HCT116 (cell line): Measurements from ENCODE around the gene IMPACT.

Experiments
- ELF1 ChIP-seq: IDR thresholded peaks from 2 replicates; pipeline ENCODE4 v1.6.1; 2012; ENCODE audit warnings: low read depth, borderline replicate concordance
- EZH2 ChIP-seq: fragments of 200-600 bp; sonication (generic); IDR thresholded peaks from 2 replicates; pipeline ENCODE4 v1.6.1; 2017; ENCODE audit warnings: antibody characterized with exemption, mixed run types
- POLR2A ChIP-seq: IDR thresholded peaks from 2 replicates; pipeline ENCODE4 v1.7.0; 2011; ENCODE audit warnings: borderline replicate concordance; ENCODE audit not compliant: insufficient read depth, insufficient read length; ENCODE audit errors: extremely low read depth
- POLR2AphosphoS5 ChIP-seq: IDR thresholded peaks from 2 replicates; pipeline ENCODE4 v1.6.1; 2011; ENCODE audit warnings: mild to moderate bottlenecking, low read depth, low read length, moderate library complexity
- SP1 ChIP-seq: IDR thresholded peaks from 2 replicates; pipeline ENCODE4 v1.6.1; 2012; ENCODE audit warnings: low read depth
- SRF ChIP-seq: IDR thresholded peaks from 2 replicates; pipeline ENCODE4 v1.6.1; 2012; ENCODE audit warnings: low read depth
- ZNF274 ChIP-seq: fragments of 200-500 bp; sonication (Bioruptor generic); IDR thresholded peaks from 2 replicates; pipeline ENCODE4 v1.6.1; 2014; ENCODE audit warnings: mild to moderate bottlenecking, low read depth, low read length, inconsistent platforms
- TF ChIP-seq, protein P1 (sequence below), 3 experiments: fragments of 200-600 bp in 1 of 3; sonication (generic) in 1 of 3; IDR thresholded peaks in 2 of 3; conservative IDR thresholded peaks in 1 of 3; 2 replicates each; pipeline ENCODE4 v1.5.1; 2012 to 2017; ENCODE audit warnings: low read depth in 2 of 3, low read length in 2 of 3, antibody characterized with exemption in 1 of 3, borderline replicate concordance in 1 of 3, control low read depth in 1 of 3, mild to moderate bottlenecking in 1 of 3, mixed read lengths in 1 of 3, mixed run types in 1 of 3, moderate library complexity in 1 of 3; ENCODE audit not compliant: insufficient read depth in 1 of 3

DNA sequence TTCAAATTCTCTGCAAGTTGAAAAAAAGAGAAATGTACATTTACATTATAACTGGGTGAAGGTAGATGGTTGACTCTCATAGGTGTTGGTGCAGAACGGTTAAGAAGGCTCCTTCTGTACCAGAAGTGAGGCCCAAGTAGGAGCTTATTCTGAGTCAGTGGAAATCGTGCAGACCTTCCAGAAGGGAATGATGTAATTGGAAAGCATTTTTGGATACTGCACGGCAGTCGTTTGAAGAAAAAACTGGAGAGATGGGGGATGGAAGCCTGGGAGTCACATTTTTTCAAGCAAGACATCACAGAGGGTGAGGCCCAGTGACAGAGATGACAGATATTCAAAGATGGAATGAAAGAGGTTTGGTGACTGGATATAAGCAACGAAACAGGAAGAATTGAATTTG lies 73.3 kb downstream of the IMPACT start:
- TF ChIP-seq, protein P1, sequence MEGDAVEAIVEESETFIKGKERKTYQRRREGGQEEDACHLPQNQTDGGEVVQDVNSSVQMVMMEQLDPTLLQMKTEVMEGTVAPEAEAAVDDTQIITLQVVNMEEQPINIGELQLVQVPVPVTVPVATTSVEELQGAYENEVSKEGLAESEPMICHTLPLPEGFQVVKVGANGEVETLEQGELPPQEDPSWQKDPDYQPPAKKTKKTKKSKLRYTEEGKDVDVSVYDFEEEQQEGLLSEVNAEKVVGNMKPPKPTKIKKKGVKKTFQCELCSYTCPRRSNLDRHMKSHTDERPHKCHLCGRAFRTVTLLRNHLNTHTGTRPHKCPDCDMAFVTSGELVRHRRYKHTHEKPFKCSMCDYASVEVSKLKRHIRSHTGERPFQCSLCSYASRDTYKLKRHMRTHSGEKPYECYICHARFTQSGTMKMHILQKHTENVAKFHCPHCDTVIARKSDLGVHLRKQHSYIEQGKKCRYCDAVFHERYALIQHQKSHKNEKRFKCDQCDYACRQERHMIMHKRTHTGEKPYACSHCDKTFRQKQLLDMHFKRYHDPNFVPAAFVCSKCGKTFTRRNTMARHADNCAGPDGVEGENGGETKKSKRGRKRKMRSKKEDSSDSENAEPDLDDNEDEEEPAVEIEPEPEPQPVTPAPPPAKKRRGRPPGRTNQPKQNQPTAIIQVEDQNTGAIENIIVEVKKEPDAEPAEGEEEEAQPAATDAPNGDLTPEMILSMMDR (IDR thresholded peaks at IDR 0.05 in 2 of 3, conservative IDR thresholded peaks at IDR 0.05 in 1 of 3; ENCODE audit: borderline replicate concordance in 1 of 3, insufficient read depth in 1 of 3, low read depth in 2 of 3, low read length in 2 of 3): no peak
- TF ChIP-seq POLR2A: no peak
- TF ChIP-seq EZH2: no peak
- TF ChIP-seq POLR2AphosphoS5: no peak
- TF ChIP-seq SRF: no peak
- no peak for TF ChIP-seq ZNF274
- TF ChIP-seq ELF1: no peak
- no peak for TF ChIP-seq SP1
